OCI-LY7 (cell line): ENCODE data around the gene VAMP8. TPM values are rescaled to one million over a fixed set of nuclear protein-coding genes. Genes with fewer than 3 reads are reported as not detected.
"Not testable (repeated sequence)": the region's sequence is repeated elsewhere in the genome, so short reads cannot be mapped to it uniquely, and the experiment has no call there.

Experiments used
- BruUV-seq: library from RNA; stranded (reverse); fragments of 400-500 nt; replicated peaks from 2 replicates; lab custom pipeline; 2021; lab: Mats Ljungman, UMichigan
- CTCF ChIA-PET: fragments of 300-600 bp; sonication (Branson Sonifier 250); formaldehyde crosslinking; loops from one replicate; lab custom pipeline; 2022; ENCODE audit warnings: antibody characterized with exemption; ENCODE audit not compliant: unreplicated experiment; lab: Charles Lee
- POLR2A ChIA-PET: fragments of 300-600 bp; sonication (Branson Sonifier 250); formaldehyde crosslinking; loops from one replicate; lab custom pipeline; 2022; ENCODE audit warnings: antibody characterized with exemption; lab: Charles Lee
- DNase-seq: peaks from one replicate; pipeline ENCODE4 v3.0.0-alpha.2; 2015; ENCODE audit warnings: low spot score
- H2AFZ ChIP-seq: fragments of 200-600 bp; sonication (generic), shearing (Covaris generic); 2 replicates; pipeline ENCODE4 v1.6.1; 2014; ENCODE audit warnings: mild to moderate bottlenecking, antibody characterized with exemption, low read length, moderate library complexity
- H3K27ac ChIP-seq: fragments of 200-600 bp; sonication (generic); 2 replicates; pipeline ENCODE4 v1.5.1; 2014; ENCODE audit warnings: mixed run types, low read depth, mild to moderate bottlenecking, moderate library complexity, low read length, inconsistent platforms; ENCODE audit not compliant: poor library complexity, severe bottlenecking
- H3K36me3 ChIP-seq: fragments of 200-600 bp; sonication (generic); 2 replicates; pipeline ENCODE4 v1.6.1; 2014; ENCODE audit warnings: mild to moderate bottlenecking, antibody characterized with exemption, low read length, moderate library complexity, mixed read lengths; ENCODE audit not compliant: insufficient read depth
- H3K4me1 ChIP-seq: fragments of 200-600 bp; sonication (generic); 2 replicates; pipeline ENCODE4 v1.5.1; 2014; ENCODE audit warnings: mild to moderate bottlenecking, low read length; ENCODE audit not compliant: insufficient read depth, poor library complexity, severe bottlenecking
- H3K4me2 ChIP-seq: fragments of 200-600 bp; sonication (generic); 2 replicates; pipeline ENCODE4 v1.6.1; 2014; ENCODE audit warnings: mild to moderate bottlenecking, low read length
- H3K4me3 ChIP-seq: fragments of 200-600 bp; sonication (generic); 2 replicates; pipeline ENCODE4 v1.5.1; 2014; ENCODE audit warnings: mild to moderate bottlenecking, low read depth, low read length; ENCODE audit not compliant: poor library complexity, severe bottlenecking
- H3K79me2 ChIP-seq: fragments of 200-600 bp; sonication (generic); 2 replicates; pipeline ENCODE4 v1.6.1; 2016; ENCODE audit warnings: low read depth, mild to moderate bottlenecking, low read length, moderate library complexity, mixed read lengths; ENCODE audit not compliant: insufficient read depth
- H3K9me2 ChIP-seq: fragments of 200-600 bp; sonication (generic); 2 replicates; pipeline ENCODE4 v1.6.1; 2016; ENCODE audit warnings: mild to moderate bottlenecking, low read length, mixed read lengths; ENCODE audit not compliant: insufficient read depth
- H3K9me3 ChIP-seq: fragments of 200-600 bp; sonication (generic); 2 replicates; pipeline ENCODE4 v1.6.1; 2014; ENCODE audit warnings: mild to moderate bottlenecking, mixed run types, low read length, mixed read lengths
- H4K20me1 ChIP-seq: fragments of 200-600 bp; sonication (generic); 2 replicates; pipeline ENCODE4 v1.6.1; 2014; ENCODE audit warnings: mild to moderate bottlenecking, antibody characterized with exemption, low read length, moderate library complexity, mixed read lengths; ENCODE audit not compliant: insufficient read depth
- CTCF ChIP-seq: fragments of 200-600 bp; sonication (generic); conservative IDR thresholded peaks from 2 replicates; pipeline ENCODE4 v1.5.1; 2014; ENCODE audit warnings: mild to moderate bottlenecking, antibody characterized with exemption, low read length, moderate library complexity, mixed read lengths
- EZH2phosphoT487 ChIP-seq: fragments of 200-600 bp; sonication (generic); IDR thresholded peaks from 2 replicates; pipeline ENCODE4 v1.6.1; 2018; ENCODE audit warnings: low read depth, borderline replicate concordance, mild to moderate bottlenecking, mixed run types, antibody characterized with exemption, low read length, moderate library complexity, mixed read lengths
- intact Hi-C: fragments of 100-400 bp; cut with micrococcal nuclease; formaldehyde crosslinking; loops from one replicate; pipeline ENCODE4 v1.10.0; 2022; ENCODE audit not compliant: unreplicated experiment
- total RNA-seq, 2 experiments: library from RNA; depleted of rRNA in 1 of 2; stranded (reverse); fragments of >200 nt in 1 of 2; shearing (Covaris generic) in 1 of 2; gene quantifications; 2 replicates each; pipeline ENCODE4 v1.2.3, GENCODE V29; 2014 to 2022

The VAMP8 gene
- total RNA-seq, 2 experiments from 2014 or later, result 112 to 152 TPM

GRCh38 chr2:85615413-85615728 is 38.0 kb downstream of the VAMP8 start:
- intact Hi-C loops, result no loop called here
- ChIA-PET CTCF (interaction anchor here (0.6 kb wide), 2 partner anchors 78 to 178 kb away, joined by 5 to 6 read pairs; no protein-coding TSS in a partner anchor), POLR2A (interaction anchor here (0.6 to 1.5 kb wide), 6 partner anchors 10 to 647 kb away, joined by 3 to 4 read pairs (median 4); partner anchors contain the start of gene GGCX)
- TF ChIP-seq CTCF, result no peak
- TF ChIP-seq EZH2phosphoT487, result no peak
- Histone ChIP-seq H2AFZ (peak overlapping the region; percentile 61; the same call in 1 of the 2 replicates), H3K4me3 (peak overlapping the region; percentile 80), H3K4me1 (peaks cover 31% of the 10 kb centered on the region), H3K4me2 (peak overlapping the region; percentile 69), H4K20me1 (peaks cover 12% of the 10 kb centered on the region; the same call in 1 of the 2 replicates), H3K9me2 (no peaks in the 10 kb centered on the region), H3K79me2 (peaks cover 65% of the 10 kb centered on the region), H3K9me3 (no peaks in the 10 kb centered on the region), H3K27ac (peak overlapping the region; percentile 65), H3K36me3 (peaks cover 33% of the 10 kb centered on the region)
- no TSS peak for BruUV-seq
- DNase-seq, result no peak

GRCh38 chr2:85617723-85618122 is 40.3 kb downstream of the VAMP8 start:
- Histone ChIP-seq H3K36me3 (peaks cover 53% of the 10 kb centered on the region), H3K79me2 (peaks cover 59% of the 10 kb centered on the region), H3K4me1 (peaks cover 22% of the 10 kb centered on the region), H3K4me2 (peak overlapping the region; percentile 69), H4K20me1 (peaks cover 12% of the 10 kb centered on the region; the same call in 1 of the 2 replicates), H3K4me3 (peak overlapping the region; percentile 80)
- BruUV-seq, intact Hi-C loops, H2AFZ ChIP-seq, CTCF ChIA-PET, DNase-seq, H3K9me3 ChIP-seq, H3K9me2 ChIP-seq, H3K27ac ChIP-seq: not testable (repeated sequence)
- POLR2A ChIA-PET, result interaction anchor here (0.6 to 0.7 kb wide), 3 partner anchors 21 to 291 kb away, joined by 3 to 5 read pairs (median 3); partner anchors contain the start of gene VAMP8

- BruUV-seq, result no TSS peak
- intact Hi-C loops, result no loop called here
- H3K9me2 ChIP-seq, result no peaks in the 10 kb centered on the region
- H3K4me2 ChIP-seq, result no peak overlapping the region
- no peak overlapping the region for H3K27ac ChIP-seq
- peaks cover 15% of the 10 kb centered on the region; the same call in 1 of the 2 replicates for H4K20me1 ChIP-seq
- ChIA-PET POLR2A (no interaction called here), CTCF (no interaction called here)
- peaks cover 71% of the 10 kb centered on the region for H3K36me3 ChIP-seq
- DNase-seq, result no peak
- H3K9me3 ChIP-seq, result no peaks in the 10 kb centered on the region
- TF ChIP-seq CTCF, result no peak
- no peak for TF ChIP-seq EZH2phosphoT487
- peaks cover 55% of the 10 kb centered on the region for H3K79me2 ChIP-seq
- H2AFZ ChIP-seq, result no peak overlapping the region
- H3K4me1 ChIP-seq, result peaks cover 21% of the 10 kb centered on the region
- no peak overlapping the region for H3K4me3 ChIP-seq
Measured at GRCh38 chr2:85619617-85620016, 42.2 kb downstream of the VAMP8 start.
